Non-pigmented ciliary epithelial cell (primary cell): ENCODE results near the gene ATP9A.

ENCODE experiments used
- DNase-seq: peaks from one replicate; pipeline ENCODE4 v3.0.0-alpha.2; 2010; ENCODE audit warnings: low read depth

ATP9A gene

DNA sequence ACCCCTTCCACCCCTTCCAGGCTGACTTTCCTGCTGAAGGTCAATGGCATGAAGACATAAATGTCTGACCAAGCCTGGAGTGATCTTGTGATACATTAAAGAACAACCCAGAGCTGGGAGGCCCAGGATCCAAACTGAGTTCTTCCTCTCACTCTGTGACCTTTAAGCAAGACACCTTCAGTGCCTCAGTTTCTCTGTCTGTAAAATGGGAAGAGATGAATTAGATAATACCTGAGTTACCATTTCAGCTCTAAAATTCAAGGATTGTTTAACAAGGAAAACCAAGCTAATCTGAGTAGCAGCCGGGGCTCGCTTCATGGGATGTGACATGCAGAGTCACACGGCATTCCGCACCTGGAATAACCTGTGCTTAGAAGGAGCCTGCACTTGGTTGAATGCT, 218.7 kb downstream of the ATP9A start:
- no peak for DNase-seq

DNA sequence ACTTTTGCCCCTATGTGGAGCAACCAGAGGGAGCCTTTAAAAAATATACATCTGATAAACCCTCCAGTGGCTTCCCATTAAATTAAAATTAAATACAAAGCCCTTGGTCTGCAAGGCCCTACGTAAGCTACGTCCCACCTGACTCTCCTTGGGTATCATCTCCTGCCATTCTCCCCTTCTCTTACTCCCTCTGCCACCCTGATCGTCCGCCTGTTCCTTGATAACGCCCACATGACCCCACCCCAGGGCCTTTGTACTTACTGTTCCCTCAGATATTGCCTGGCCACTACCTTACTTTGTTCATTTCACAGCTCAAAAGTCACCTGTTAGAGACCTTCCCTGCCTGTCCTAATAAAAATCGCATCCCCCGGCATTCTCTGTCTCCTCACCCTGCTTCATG, 220.2 kb downstream of the ATP9A start:
- DNase-seq = no peak
